ENCODE results near the gene ITPR1. TPM values are rescaled to one million over a fixed set of nuclear protein-coding genes. Genes with fewer than 3 reads are reported as not detected.

ITPR1 gene
- total and polyA plus RNA-seq, 10 of the 15 experiments (the other 5 are each of a cell fraction or from before 2014, with no cell fraction given) = 12.2 to 239 (median 28.4) TPM

DNA sequence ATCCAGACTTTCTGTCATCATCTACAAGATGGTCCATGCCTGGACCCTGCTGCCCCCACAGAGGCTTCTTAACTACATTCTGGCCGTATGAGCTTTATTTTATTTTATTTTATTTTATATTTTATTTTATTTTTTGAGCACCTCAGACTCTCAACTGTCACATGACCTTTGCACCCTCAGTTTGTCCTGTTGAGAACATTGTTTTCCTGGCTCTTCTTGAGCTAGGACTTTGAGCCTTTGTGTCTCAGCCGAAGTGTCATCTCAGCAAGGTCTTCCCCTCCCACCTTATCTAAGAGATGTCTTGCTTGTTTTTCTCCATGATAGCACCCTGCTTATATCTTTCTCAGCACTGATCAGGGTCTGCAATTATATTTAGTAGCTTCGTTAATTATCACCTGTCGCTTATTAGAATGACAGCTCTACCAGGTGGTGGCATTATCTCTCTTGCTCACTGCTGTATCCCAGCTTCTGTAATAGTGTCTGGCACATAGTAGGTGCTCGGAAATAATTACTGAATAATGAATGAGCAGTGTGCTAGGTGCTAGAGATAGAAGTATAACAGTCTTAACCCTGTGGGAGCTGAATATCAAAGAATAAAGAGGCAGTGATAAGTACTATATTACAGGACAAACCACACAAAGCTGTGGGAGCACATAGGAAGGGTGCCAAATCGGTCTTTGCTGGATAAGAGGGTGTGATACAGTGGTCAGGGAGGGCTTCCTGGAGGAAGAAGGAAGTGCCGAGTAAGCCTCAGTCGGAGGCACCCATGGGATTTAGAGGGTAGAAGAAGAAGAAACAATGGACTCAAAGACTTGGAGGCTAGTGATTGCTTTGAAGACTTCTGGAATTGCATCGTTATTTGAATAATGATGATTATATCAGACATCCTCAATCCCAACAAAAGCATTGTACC, 136.2 kb downstream of the ITPR1 start:
- H3K27ac ChIP-seq (ENCODE audit: control insufficient read depth, insufficient read depth) = no peak overlapping the region
- intact Hi-C loops (cut with micrococcal nuclease; ENCODE audit: unreplicated experiment) = loop anchor here (5.0 kb wide), 2 partner anchors 122 to 137 kb away; partner anchors contain the start of gene ITPR1
- no TSS peak for BruUV-seq (replicated peaks)
- H3K4me3 ChIP-seq = no peak overlapping the region
- no peak overlapping the region for H2AFZ ChIP-seq (ENCODE audit: control insufficient read depth, low read depth, low read length)
- no peak for DNase-seq (ENCODE audit: low read depth, low spot score)
- in situ Hi-C loops (cut with MboI) = no loop called here
- no peaks in the 10 kb centered on the region for H3K79me2 ChIP-seq (ENCODE audit: control insufficient read depth, insufficient read depth, low read length)
- no peaks in the 10 kb centered on the region for H4K20me1 ChIP-seq (ENCODE audit: control insufficient read depth, insufficient read depth)
- ChIA-PET SMC1A (ENCODE audit: uncharacterized antibody, unreplicated experiment) (interaction anchor here (0.5 to 7.8 kb wide), 7 partner anchors 13 to 530 kb away, joined by 3 to 102 read pairs (median 3); no protein-coding TSS in a partner anchor), RAD21 (ENCODE audit: unreplicated experiment) (interaction anchor here (1.3 to 2.4 kb wide), 2 partner anchors 40 to 279 kb away, joined by 4 to 12 read pairs; no protein-coding TSS in a partner anchor), CTCF (interaction anchor here (0.7 to 1.3 kb wide), 4 partner anchors 9 to 590 kb away, joined by 3 to 5 read pairs (median 3); no protein-coding TSS in a partner anchor), POLR2A (no interaction called here)
- no peak overlapping the region for H3K9ac ChIP-seq (ENCODE audit: control insufficient read depth, insufficient read depth, low read length)
- ATAC-seq = no peak
- H3K4me2 ChIP-seq (ENCODE audit: control insufficient read depth, insufficient read depth) = no peak overlapping the region
- H3K36me3 ChIP-seq (ENCODE audit: control insufficient read depth in 2 of 2, insufficient read depth in 2 of 2, low read length in 1 of 2) = peaks cover 0 to 7% of the 10 kb centered on the region in 2 experiments; a peak in 3 of 4 replicates
- H3K9me3 ChIP-seq (replicated peaks; ENCODE audit: control insufficient read depth, insufficient read depth, low read length) = no peaks in the 10 kb centered on the region
- TF ChIP-seq ETV6 (conservative IDR thresholded peaks at IDR 0.05 in 1 of 2, IDR thresholded peaks at IDR 0.05 in 1 of 2; ENCODE audit: borderline replicate concordance in 1 of 2, low read depth in 1 of 2) (no peak), FOXK2 (IDR thresholded peaks at IDR 0.05) (no peak), PML (IDR thresholded peaks at IDR 0.05; ENCODE audit: low read length) (no peak), NR2C2 (IDR thresholded peaks at IDR 0.05; ENCODE audit: borderline replicate concordance, control insufficient read depth, insufficient read length, low read depth) (no peak), ESRRA (IDR thresholded peaks at IDR 0.05; ENCODE audit: low read length) (no peak), CEBPB (IDR thresholded peaks at IDR 0.05; ENCODE audit: borderline replicate concordance in 1 of 2, low read depth in 2 of 2, low read length in 2 of 2) (no peak), ZNF217 (IDR thresholded peaks at IDR 0.05) (no peak), HCFC1 (IDR thresholded peaks at IDR 0.05; ENCODE audit: low read length) (no peak), JUNB (IDR thresholded peaks at IDR 0.05) (no peak), USF1 (IDR thresholded peaks at IDR 0.05; ENCODE audit: borderline replicate concordance, extremely low read length, insufficient read depth, low read depth, low read length) (no peak)
- FAIRE-seq = no peak
- no peaks in the 10 kb centered on the region for H3K27me3 ChIP-seq (replicated peaks in 1 of 2; ENCODE audit: control insufficient read depth in 2 of 2, insufficient read depth in 2 of 2, low read length in 1 of 2)
- WGBS (ENCODE audit: insufficient coverage, insufficient replicate concordance, low lambda C conversion rate, missing lambda C conversion rate) = 88% methylated on average over 9 of the region's 9 CpGs
- H3K4me1 ChIP-seq (ENCODE audit: control insufficient read depth, insufficient read depth, low read length) = no peaks in the 10 kb centered on the region

Data from GM12878 (cell line).